T follicular helper cell (primary cell): Measurements from ENCODE around the gene ERLEC1.
"Not testable (repeated sequence)": the region's sequence is repeated elsewhere in the genome, so short reads cannot be mapped to it uniquely, and the experiment has no call there.

Experiments used
- DNase-seq: peaks from one replicate; pipeline ENCODE4 v3.0.0-alpha.2; 2020; ENCODE audit warnings: low read depth

The ERLEC1 gene

GRCh38 chr2:53840580-53840979, 53.7 kb downstream of the ERLEC1 start:
- no peak for DNase-seq

- not testable (repeated sequence) for DNase-seq
These were observed 54.8 kb downstream of the ERLEC1 start for GRCh38 chr2:53841651-53842050.

- no peak for DNase-seq
These were observed 56.0 kb downstream of the ERLEC1 start for GRCh38 chr2:53842891-53843290.

GRCh38 chr2:53843595-53843994, 56.8 kb downstream of the ERLEC1 start:
- DNase-seq, result no peak

- no peak for DNase-seq
These were observed 61.2 kb downstream of the ERLEC1 start for GRCh38 chr2:53848062-53848461.

- not testable (repeated sequence) for DNase-seq
These were observed 64.4 kb downstream of the ERLEC1 start for GRCh38 chr2:53851052-53851757.

- DNase-seq, result no peak
These were observed 65.7 kb downstream of the ERLEC1 start for GRCh38 chr2:53852532-53852931.

- no peak for DNase-seq
These were observed 67.8 kb downstream of the ERLEC1 start for GRCh38 chr2:53854678-53855077.

- DNase-seq, result no peak
These were observed 69.4 kb downstream of the ERLEC1 start for GRCh38 chr2:53856272-53856671.

GRCh38 chr2:53859206-53860181, 72.7 kb downstream of the ERLEC1 start, which contains the start of gene GPR75:
Gene GPR75, minus strand, starts transcription at chr2:53859967. Its CDS starts 5,211 bp downstream, at chr2:53854756.
- no peak for DNase-seq

GRCh38 chr2:53861824-53862223, 75.0 kb downstream of the ERLEC1 start:
- DNase-seq, result no peak

- no peak for DNase-seq
These were observed 76.8 kb downstream of the ERLEC1 start for GRCh38 chr2:53863538-53864227.

- no peak for DNase-seq
These were observed 78.4 kb downstream of the ERLEC1 start for GRCh38 chr2:53865264-53865663.

- no peak for DNase-seq
These were observed 79.1 kb downstream of the ERLEC1 start for GRCh38 chr2:53865962-53866361.

GRCh38 chr2:53867169-53867568, 80.3 kb downstream of the ERLEC1 start:
- DNase-seq, result no peak

- no peak for DNase-seq
These were observed 80.9 kb downstream of the ERLEC1 start for GRCh38 chr2:53867773-53868172.
